A172 (cell line): ENCODE data around the gene FAM83F. TPM values are rescaled to one million over a fixed set of nuclear protein-coding genes. Genes with fewer than 3 reads are reported as not detected.
"Not testable (repeated sequence)": the region's sequence is repeated elsewhere in the genome, so short reads cannot be mapped to it uniquely, and the experiment has no call there.

Source experiments
- DNase-seq: peaks from one replicate; pipeline ENCODE4 v3.0.0-alpha.2; 2015; ENCODE audit warnings: low spot score
- total RNA-seq: library from RNA; depleted of rRNA; stranded (reverse); fragments of >200 nt; shearing (Covaris generic); gene quantifications from 2 replicates; pipeline ENCODE4 v1.2.3, GENCODE V29; 2014; rRNA removed

Gene FAM83F
- not detected in 2 replicates for total RNA-seq

GRCh38 chr22:39994566-39995392 is at the start of gene FAM83F:
Gene FAM83F (plus strand): TSS chr22:39994954. CDS start chr22:39995043, 89 bp downstream.
- DNase-seq: no peak

GRCh38 chr22:39946126-39946502 is 48.6 kb upstream of the FAM83F start:
- DNase-seq: no peak

GRCh38 chr22:39946503-39947219 is 48.1 kb upstream of the FAM83F start:
- no peak for DNase-seq

GRCh38 chr22:39947220-39948216 is 47.2 kb upstream of the FAM83F start:
- no peak for DNase-seq

GRCh38 chr22:39949964-39950737 is 44.6 kb upstream of the FAM83F start:
- DNase-seq: no peak

- not testable (repeated sequence) for DNase-seq
Observed at GRCh38 chr22:39951603-39952293, 43.0 kb upstream of the FAM83F start.

- DNase-seq: no peak
Observed at GRCh38 chr22:39952347-39952746, 42.4 kb upstream of the FAM83F start.

GRCh38 chr22:39953101-39953500 is 41.7 kb upstream of the FAM83F start:
- no peak for DNase-seq

- peak; percentile 23 for DNase-seq
Observed at GRCh38 chr22:39954584-39955055, 40.1 kb upstream of the FAM83F start.

- no peak for DNase-seq
Observed at GRCh38 chr22:39955675-39956074, 39.1 kb upstream of the FAM83F start.

- DNase-seq: no peak
Observed at GRCh38 chr22:39956932-39957664, 37.7 kb upstream of the FAM83F start.

- no peak for DNase-seq
Observed at GRCh38 chr22:39958009-39958711, 36.6 kb upstream of the FAM83F start.

- DNase-seq: no peak
Observed at GRCh38 chr22:39958949-39959639, 35.7 kb upstream of the FAM83F start.

GRCh38 chr22:39959640-39960447 is 34.9 kb upstream of the FAM83F start, which contains the start of gene TMA7B:
Gene TMA7B (plus strand): TSS chr22:39960397. CDS start chr22:39964375, 3,978 bp downstream.
- DNase-seq: peak; percentile 49

- peak; percentile 81 for DNase-seq
Observed at GRCh38 chr22:39960791-39961746, 33.7 kb upstream of the FAM83F start.

GRCh38 chr22:39962071-39962470 is 32.7 kb upstream of the FAM83F start:
- DNase-seq: no peak
